Activated CD4-positive, alpha-beta T cell treated with anti-CD3 and anti-CD28 coated beads for 24 hours (primary cell): ENCODE data around the gene LRP5.
"Not testable (repeated sequence)": the region's sequence is repeated elsewhere in the genome, so short reads cannot be mapped to it uniquely, and the experiment has no call there.

Source experiments
- DNase-seq, 2 donors: peaks; one replicate each; pipeline ENCODE4 v3.0.0-alpha.2; 2020; ENCODE audit warnings: low read depth in 2 of 2

Gene LRP5

GRCh38 chr11:68420171-68420570 lies 107.8 kb downstream of the LRP5 start:
- DNase-seq: no peak

GRCh38 chr11:68423481-68423880 lies 111.1 kb downstream of the LRP5 start:
- no peak for DNase-seq

- no peak for DNase-seq
These were observed 111.8 kb downstream of the LRP5 start for GRCh38 chr11:68424101-68424632.

GRCh38 chr11:68424981-68425865 lies 112.8 kb downstream of the LRP5 start:
- no peak for DNase-seq

GRCh38 chr11:68425866-68426380 lies 113.5 kb downstream of the LRP5 start:
- no peak for DNase-seq

GRCh38 chr11:68429661-68430060 lies 117.3 kb downstream of the LRP5 start:
- DNase-seq: no peak

- DNase-seq: no peak
These were observed 118.0 kb downstream of the LRP5 start for GRCh38 chr11:68430384-68430783.

GRCh38 chr11:68430801-68431200 lies 118.4 kb downstream of the LRP5 start:
- no peak for DNase-seq

GRCh38 chr11:68431984-68432645 lies 119.7 kb downstream of the LRP5 start:
- no peak for DNase-seq

- DNase-seq: no peak
These were observed 120.5 kb downstream of the LRP5 start for GRCh38 chr11:68432874-68433273.

- no peak for DNase-seq
These were observed 121.2 kb downstream of the LRP5 start for GRCh38 chr11:68433541-68433940.

- DNase-seq: not testable (repeated sequence)
These were observed 121.8 kb downstream of the LRP5 start for GRCh38 chr11:68434159-68434558.

GRCh38 chr11:68436162-68436888 lies 123.9 kb downstream of the LRP5 start:
- DNase-seq: no peak

GRCh38 chr11:68436985-68437926 lies 124.9 kb downstream of the LRP5 start:
- DNase-seq: no peak

GRCh38 chr11:68437927-68438657 lies 125.7 kb downstream of the LRP5 start:
- no peak for DNase-seq

GRCh38 chr11:68438658-68439259 lies 126.4 kb downstream of the LRP5 start:
- DNase-seq: no peak

GRCh38 chr11:68439355-68440065 lies 127.1 kb downstream of the LRP5 start:
- DNase-seq: no peak

- DNase-seq: no peak
These were observed 127.8 kb downstream of the LRP5 start for GRCh38 chr11:68440224-68440623.
